Mononuclear cell (primary cell): Measurements from ENCODE around the gene RFX1. TPM values are rescaled to one million over a fixed set of nuclear protein-coding genes. Genes with fewer than 3 reads are reported as not detected.

Source experiments
- H3K27me3 ChIP-seq: 2 replicates; pipeline ENCODE4 v1.6.0; 2011; ENCODE audit warnings: low read length, control low read depth; ENCODE audit not compliant: insufficient read depth
- H3K4me1 ChIP-seq: 2 replicates; pipeline ENCODE4 v1.5.1; 2011; ENCODE audit warnings: mild to moderate bottlenecking, low read length, control low read depth; ENCODE audit not compliant: insufficient read depth
- H3K4me3 ChIP-seq: 2 replicates; pipeline ENCODE4 v1.5.1; 2011; ENCODE audit warnings: mild to moderate bottlenecking, low read length, moderate library complexity
- H3K9me3 ChIP-seq: 2 replicates; pipeline ENCODE4 v1.5.1; 2011; ENCODE audit warnings: low read depth, mild to moderate bottlenecking, control low read depth, low read length
- total RNA-seq: library from RNA; depleted of rRNA; stranded (reverse); fragments of >200 nt; gene quantifications from one replicate; pipeline ENCODE4 v1.2.3, GENCODE V29; 2012

The RFX1 gene
- total RNA-seq, 1 donor: 2.5 TPM

DNA sequence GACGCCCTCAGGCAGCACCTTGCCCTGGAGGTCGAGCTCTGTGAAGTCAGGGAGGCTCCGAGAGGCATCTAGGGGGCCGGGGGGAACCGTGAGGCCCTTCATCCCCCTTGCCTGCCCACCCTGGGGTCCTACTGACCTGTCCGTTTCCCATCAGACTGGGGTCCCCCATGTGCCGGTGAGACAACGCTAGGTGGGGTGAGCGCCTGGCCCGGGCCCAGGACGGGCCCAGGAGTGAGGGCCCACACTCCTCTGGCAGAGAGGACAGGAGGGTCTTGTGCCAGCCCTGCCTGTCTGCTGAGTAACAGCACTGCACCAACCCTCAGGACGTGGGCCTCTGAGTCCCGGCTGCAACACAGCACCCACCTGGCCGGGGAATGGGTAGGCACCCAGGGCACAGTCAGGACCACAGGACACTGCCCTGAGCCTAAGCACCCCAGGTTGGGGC, 39.4 kb downstream of the RFX1 start:
- Histone ChIP-seq H3K4me3 (no peak overlapping the region), H3K4me1 (no peaks in the 10 kb centered on the region), H3K9me3 (no peaks in the 10 kb centered on the region), H3K27me3 (no peaks in the 10 kb centered on the region)

DNA sequence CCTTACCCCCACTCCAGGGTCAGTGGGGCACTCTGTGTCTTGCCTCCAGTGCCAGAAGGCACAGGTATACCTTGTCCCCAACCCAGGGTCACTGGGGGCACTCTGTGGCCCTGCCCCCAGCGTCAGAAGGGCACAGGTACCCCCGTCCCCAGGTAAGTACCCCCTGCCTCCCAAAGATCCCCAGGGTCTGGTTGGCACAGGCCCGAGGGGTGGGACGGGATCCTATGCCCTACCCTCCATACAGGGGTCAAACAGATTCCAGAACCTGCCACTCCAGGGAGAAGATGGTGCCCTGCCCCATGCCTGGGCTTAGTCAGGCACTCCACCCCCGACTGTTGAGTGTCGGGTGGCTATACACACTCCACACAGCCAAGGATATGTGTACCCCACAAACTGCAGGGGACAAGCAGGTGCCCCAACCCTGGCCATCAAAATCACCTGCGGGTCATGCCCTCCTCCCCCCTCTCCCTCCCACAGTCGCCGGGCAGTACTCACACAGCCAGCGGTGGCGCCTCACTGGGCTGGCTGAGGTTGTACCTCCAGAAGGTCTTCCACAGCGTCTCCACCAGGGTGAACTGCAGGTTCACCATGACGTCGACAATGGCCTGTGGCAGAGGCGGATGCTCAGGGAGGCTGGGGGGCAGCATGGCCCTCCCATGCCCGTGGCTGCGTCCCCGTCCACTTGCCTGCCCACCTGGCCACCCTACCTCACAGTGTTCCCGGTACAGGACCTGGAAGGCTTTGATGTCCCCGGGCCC, 40.0 kb downstream of the RFX1 start:
- no peak overlapping the region for H3K4me3 ChIP-seq

DNA sequence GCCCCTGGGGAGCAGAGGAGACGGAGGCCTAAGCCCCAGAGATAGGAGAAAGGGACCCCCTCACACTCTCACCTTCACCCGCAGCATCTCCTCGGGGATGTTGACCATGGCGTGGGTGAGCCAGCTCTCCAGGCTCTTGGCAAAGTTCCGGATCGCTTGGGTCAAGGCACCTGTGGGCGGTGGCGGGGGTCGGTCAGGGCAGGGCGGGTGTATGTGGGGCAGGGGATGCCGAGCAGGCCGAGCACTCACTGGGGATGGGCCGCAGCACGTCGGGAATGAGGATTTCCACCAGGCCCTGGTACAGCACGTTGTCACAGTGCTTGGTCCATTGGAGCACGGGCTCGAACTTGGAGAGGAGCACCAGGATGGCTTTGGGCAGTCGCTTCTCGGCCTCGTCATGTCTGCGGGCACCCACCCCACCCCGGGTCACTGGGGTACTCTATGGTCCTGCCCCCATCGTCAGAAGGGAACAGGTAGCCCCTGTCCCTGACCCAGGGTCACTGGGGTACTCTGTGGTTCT, 40.7 kb downstream of the RFX1 start:
- Histone ChIP-seq H3K4me3 (no peak overlapping the region), H3K27me3 (no peaks in the 10 kb centered on the region), H3K9me3 (no peaks in the 10 kb centered on the region), H3K4me1 (no peaks in the 10 kb centered on the region)

More for the DNA sequence above, 40.0 kb downstream of the RFX1 start:
- Histone ChIP-seq H3K9me3 (no peaks in the 10 kb centered on the region), H3K27me3 (no peaks in the 10 kb centered on the region), H3K4me1 (no peaks in the 10 kb centered on the region)

DNA sequence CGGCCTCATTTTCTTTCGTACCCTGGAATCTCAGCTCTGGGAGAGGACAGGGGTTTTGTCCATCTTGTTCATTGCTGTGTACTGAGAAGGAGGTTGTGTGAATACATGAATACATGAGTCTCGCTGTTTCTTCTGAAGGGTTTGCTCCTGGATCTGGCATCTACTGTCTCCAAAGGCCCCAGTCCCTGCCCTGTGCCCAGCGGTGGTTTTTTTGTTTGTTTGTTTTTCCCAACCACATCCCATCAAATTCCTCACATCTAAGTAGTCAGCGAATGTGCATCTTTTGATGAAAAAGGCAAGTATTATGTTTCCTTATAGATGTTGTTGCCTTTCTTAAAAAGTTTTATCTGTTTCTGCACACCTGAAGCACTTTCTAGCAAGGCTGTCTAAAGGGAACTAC, 41.3 kb downstream of the RFX1 start:
- Histone ChIP-seq H3K4me3 (no peak overlapping the region), H3K27me3 (no peaks in the 10 kb centered on the region), H3K4me1 (no peaks in the 10 kb centered on the region), H3K9me3 (no peaks in the 10 kb centered on the region)

DNA sequence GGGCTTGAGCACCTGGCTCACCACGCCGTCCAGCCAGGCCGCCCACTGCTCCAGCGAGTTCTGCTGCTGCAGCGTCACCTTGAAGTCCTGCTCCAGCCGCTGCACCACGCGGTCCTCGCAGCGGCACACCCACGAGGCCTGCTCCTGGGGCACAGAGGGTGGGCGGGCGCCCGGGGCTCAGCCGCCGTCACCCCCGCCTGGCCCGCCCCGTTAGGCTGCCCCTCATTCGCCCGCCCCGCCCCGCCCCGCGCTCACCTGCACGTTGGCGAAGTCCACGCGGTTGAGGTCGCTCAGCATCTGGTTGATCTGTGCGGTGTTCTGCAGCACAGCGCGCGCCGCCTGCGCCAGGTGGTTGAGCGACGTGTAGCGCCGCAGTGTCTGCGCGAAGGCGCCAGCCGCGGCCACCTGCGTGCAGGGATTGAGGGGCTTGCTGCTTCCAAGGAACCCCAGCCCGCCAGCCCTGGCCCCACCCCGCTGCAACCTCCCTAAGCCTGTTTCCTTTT, 42.5 kb downstream of the RFX1 start:
- no peak overlapping the region for H3K4me3 ChIP-seq
- no peaks in the 10 kb centered on the region for H3K9me3 ChIP-seq
- H3K27me3 ChIP-seq: no peaks in the 10 kb centered on the region
- H3K4me1 ChIP-seq: no peaks in the 10 kb centered on the region

DNA sequence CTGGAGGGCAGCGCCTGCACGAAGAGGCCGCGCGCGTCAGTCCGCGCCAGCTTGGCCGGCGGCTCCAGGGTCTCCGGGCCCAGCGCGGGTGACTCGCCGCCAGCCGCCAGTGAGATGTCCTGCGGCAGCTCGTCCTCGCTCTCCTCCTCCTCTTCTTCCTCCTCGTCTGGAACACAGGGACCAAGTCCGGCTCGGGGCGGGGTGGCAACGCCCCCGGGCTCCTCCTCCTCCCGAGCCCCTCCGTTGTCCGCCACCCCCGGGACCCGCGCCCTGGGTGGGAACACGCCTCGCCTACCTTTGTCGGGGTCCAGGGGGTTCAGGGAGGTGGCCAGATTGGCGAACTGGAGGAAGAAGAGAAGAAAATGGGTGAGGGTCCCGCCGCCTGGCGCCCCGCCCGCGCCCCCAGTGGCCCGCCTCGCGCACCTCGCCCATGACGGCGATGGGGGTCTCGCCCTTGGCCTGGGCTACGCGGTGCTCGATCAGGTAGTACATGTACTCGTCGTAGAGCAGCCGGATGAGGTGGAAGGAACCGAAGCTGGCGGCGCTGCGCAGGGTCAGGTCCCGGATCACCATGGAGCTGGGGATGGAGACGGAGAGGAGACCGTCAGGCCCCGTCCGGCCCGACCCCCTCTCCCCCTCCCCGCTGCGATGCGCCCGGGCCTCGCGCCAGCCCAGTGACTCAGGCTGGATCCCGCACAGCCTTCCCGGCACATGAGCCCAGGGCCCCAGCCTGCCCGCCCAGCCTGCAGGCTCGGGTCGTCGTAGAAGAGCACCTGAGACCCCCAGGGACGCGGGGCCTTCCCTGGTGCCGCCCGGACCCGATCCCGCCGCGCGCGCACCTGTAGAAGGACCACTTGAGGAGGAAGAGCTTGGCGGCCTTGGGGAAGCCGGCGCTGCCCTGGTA, 43.2 kb downstream of the RFX1 start:
- H3K27me3 ChIP-seq: no peaks in the 10 kb centered on the region
- no peaks in the 10 kb centered on the region for H3K9me3 ChIP-seq
- no peaks in the 10 kb centered on the region for H3K4me1 ChIP-seq
- no peak overlapping the region for H3K4me3 ChIP-seq

DNA sequence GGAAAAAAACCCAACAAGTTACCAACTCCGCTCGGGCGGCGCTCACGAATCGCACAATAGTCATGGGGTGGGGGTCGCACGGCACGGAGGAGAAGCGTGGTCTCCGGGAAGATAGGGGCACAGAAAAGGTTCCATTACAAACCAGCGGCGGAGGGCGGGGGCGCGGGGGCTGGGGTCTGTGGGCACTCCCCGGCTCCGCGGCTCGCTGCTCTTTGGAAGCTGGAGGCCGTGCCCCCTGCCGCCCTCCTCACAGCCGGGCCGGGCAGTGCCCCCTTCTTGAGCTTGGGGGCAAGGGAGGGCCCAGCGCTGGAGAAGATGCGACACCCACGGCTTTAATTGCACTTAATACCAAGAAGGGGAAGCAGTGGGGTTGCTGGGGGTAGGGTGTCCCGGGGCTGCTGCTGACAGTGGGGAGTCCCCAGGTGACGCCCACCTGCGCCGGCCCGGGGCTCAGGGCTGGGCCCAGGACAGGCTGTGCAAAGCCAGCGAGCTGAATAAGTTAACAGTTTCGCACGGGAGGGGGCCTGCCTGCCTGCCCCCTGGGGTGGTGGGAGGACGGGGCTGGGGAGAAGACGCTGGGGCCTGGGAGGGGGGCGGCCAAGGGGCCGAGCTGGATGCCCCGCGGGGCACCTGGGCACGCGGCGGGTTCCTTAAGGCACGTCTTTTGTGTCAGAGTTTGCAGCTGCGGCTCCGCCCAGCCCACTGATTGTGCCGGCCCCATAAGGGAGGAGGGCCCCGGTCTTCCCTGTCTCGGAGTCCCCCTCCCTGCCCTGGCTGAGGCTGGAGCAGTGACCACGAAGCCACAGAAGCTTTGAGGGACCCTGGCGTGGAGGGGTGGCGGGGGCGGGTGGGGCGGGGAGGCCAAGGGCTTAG, 44.1 kb downstream of the RFX1 start:
- no peak overlapping the region for H3K4me3 ChIP-seq
- H3K9me3 ChIP-seq: no peaks in the 10 kb centered on the region
- H3K4me1 ChIP-seq: no peaks in the 10 kb centered on the region
- no peaks in the 10 kb centered on the region for H3K27me3 ChIP-seq

DNA sequence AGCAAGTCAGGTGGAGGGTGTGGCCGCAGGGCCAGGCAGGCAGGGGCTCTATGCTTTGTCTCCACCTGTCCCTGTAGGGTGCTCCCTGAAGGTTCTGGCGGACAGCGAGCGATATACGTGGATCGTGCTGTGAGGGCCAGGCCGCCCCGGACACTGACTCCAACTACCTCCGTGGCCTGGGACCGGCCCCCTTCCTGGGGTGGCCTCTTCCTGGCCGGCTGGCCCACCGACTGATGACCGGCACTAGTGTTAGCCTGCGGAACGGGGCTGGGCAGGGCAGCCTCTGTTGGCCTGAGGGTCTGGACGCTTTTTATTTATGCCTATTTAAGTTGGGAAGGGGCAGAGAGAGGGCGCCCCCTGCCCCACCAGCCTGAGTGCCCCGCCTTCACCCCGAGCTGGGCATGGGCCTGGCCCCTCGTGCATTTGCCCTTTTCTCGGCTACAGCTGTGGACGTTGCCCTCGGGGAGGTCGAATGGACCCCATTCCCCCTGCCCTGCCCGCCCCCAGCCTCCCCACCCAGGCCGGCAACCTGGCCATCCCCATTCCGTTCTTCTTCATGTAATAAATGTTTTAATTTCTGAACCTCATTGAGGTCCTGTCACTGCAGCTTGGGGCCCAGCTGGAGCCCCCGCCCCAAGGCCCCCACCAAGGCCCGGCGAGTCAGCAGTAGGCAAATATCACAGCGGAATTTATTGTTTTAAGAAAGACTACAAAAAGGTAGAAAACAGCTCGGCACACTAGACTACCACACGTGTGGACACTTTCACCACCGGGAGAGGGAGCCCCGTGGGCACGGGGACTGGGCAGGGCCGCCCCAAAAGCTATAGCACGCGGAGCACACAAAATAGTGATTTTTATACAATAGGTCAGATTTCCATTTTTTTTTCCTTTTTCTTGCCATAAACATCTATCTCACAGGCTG, 45.0 kb downstream of the RFX1 start:
- Histone ChIP-seq H3K4me1 (no peaks in the 10 kb centered on the region), H3K27me3 (no peaks in the 10 kb centered on the region), H3K4me3 (no peak overlapping the region), H3K9me3 (no peaks in the 10 kb centered on the region)

DNA sequence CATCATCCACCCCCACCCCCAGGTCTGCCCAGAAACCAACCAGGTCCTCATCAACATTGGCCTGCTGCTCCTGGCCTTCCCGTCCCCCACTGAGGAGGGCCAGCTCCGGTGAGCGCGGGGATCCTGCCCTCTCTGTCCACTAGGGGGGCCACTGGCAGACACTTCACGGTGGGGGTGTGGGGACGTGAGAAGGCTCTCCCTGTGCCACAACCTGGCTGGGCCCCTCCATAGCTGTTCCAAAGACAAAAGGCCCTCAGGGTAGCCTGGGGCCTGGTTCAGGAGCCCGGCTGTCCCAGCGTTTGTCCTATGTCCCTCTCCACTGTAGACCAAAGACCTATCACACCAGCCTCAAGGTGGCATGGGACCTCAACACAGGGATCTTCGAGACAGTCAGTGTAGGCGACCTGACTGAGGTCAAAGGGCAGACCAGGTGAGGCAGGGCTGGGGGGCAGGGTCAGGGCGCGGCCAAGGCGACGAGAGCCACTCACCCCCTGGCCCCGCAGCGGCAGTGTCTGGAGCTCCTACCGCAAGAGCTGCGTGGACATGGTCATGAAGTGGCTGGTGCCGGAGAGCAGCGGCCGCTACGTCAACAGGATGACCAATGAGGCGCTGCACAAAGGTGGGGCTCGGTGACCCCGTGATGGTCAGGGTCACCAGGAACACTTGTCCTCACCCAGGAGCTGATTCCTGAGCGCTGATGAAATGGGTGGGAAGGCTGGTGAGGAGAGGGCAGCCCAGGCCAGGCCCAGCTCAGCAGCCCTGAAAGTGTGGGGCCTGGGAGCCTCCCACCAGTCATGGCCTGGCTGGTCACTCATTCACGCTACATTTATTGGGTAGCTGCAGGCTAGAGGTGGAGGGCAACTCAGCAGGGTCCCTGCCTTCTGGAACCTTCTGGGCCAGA, 45.9 kb downstream of the RFX1 start:
- Histone ChIP-seq H3K27me3 (no peaks in the 10 kb centered on the region), H3K4me1 (no peaks in the 10 kb centered on the region), H3K4me3 (no peak overlapping the region), H3K9me3 (no peaks in the 10 kb centered on the region)

DNA sequence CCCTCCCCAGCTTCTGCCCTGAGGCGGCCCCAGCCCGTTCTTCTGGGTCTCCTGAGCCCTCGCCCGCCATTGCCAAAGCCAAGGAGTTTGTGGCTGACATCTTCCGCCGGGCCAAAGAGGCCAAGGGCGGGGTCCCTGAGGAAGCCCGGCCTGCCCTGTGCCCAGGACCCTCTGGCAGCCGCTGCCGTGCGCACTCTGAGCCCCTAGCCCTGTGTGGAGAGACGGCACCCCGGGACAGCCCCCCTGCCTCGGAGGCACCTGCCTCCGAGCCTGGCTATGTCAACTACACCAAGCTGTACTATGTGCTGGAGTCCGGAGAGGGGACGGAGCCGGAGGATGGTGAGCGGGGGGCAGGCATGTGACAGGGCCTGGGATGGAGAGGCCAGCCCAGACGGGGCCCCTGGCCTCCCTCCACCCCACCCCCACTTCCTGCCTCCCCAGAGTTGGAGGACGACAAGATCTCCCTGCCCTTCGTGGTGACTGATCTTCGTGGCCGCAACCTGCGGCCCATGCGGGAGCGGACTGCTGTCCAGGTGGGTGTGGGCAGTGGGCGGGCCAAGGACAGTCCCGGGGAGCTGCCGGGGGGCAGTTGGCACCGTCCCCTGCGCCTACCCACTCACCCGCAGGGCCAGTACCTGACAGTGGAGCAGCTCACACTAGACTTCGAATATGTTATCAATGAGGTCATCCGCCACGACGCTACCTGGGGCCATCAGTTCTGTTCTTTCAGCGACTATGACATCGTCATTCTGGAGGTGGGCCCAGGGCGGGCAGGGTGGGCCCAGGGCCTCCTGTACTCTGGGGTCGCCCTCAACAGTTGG, 46.8 kb downstream of the RFX1 start:
- H3K4me3 ChIP-seq: no peak overlapping the region
- H3K4me1 ChIP-seq: no peaks in the 10 kb centered on the region
- no peaks in the 10 kb centered on the region for H3K9me3 ChIP-seq
- H3K27me3 ChIP-seq: no peaks in the 10 kb centered on the region

DNA sequence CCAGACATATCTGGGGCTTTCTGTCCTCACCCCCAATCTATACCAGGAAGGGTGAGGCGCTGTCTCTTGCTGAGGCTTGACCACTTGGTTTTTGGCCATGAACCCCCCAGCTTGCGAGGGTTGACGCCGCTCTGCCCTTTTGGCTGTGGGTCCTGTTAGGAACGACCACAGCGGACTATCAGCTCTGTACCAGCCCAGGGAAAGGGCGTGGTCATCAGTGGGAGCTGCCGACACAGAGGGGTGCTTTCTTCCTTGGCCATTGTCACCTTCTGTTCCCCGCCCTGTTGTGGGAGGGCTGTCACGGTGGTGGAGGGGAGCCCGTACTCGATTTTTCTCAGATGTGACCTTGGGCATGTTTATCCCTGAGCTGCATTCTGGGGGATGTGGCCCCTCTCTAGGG, 48.1 kb downstream of the RFX1 start:
- H3K4me3 ChIP-seq: no peak overlapping the region
- H3K4me1 ChIP-seq: peaks cover 10% of the 10 kb centered on the region
- no peaks in the 10 kb centered on the region for H3K27me3 ChIP-seq
- no peaks in the 10 kb centered on the region for H3K9me3 ChIP-seq

DNA sequence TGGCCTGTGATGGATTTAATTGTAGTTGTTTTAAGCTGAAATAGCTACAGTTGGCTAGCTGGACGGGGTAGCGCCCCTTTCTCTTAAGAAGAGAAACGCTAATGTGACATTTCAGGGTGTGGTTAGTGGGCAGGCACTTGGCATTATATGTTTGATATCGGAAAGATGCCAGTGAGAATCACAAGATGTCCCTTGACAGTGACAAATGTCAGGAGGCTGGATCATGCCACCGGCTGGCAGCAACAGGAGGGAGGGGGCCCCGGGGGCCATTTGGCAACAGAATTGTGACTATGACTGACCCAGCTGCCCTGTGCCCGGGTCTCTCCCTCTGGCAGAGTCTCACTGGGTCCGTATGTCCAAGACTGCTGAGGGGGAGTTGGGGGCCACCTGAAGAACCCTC, 49.1 kb downstream of the RFX1 start:
- Histone ChIP-seq H3K4me3 (no peak overlapping the region), H3K4me1 (peaks cover 12% of the 10 kb centered on the region), H3K9me3 (no peaks in the 10 kb centered on the region), H3K27me3 (no peaks in the 10 kb centered on the region)
